ENCODE results near the gene ACTMAP.
A peak's percentile ranks its signal among the peaks of the same experiment; 100 is the strongest.

Gene ACTMAP

DNA sequence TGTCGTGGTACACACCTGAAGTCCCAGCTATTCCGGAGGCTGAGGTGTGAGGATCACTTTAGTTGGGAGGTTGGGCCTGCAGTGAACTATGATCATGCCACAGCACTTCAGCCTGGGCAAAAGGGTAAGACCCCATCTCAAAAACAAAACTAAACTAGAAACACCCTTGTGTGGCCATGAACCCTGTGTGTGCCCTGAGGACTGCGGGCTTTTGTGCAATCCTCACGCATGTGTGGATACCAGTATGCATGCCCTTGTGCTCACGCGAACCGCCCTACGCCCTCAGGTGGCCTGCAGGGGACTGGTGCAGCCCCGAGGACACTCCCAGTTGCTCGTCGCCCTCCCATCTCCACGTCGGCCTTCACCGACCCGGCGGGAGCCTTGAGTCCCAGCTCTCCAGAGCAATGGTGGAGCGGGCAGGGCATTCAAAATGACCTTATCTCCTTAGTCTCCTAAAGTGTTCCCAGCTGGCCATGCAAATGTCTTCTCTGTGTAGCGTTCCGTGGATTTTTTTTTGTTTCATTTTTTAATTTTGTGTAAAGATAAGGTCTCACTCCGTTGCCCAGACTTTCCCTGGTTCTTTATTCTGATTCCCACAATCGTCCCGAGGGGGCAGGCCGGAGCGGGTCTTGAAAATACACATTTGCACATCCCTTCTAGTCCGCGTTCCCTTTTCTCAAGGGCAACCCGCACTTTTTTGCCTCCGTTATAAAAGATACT, 47.8 kb upstream of the ACTMAP start:
- Histone ChIP-seq H3K9ac (peak overlapping the region; percentile 13; the same call in 1 of the 2 replicates), H2AFZ (ENCODE audit: low read depth) (peak overlapping the region; percentile 72; the same call in 1 of the 2 replicates)

GRCh38 chr19:40797166-40797962, 47.1 kb upstream of the ACTMAP start:
- peak overlapping the region; percentile 53; the same call in 1 of the 2 replicates for H3K4me2 ChIP-seq
- no peak overlapping the region for H3K4me3 ChIP-seq (IDR thresholded peaks at IDR 0.05; ENCODE audit: insufficient read depth, low read depth, low read length)
- no peaks in the 10 kb centered on the region for H4K20me1 ChIP-seq (ENCODE audit: insufficient read depth)
- no peak overlapping the region for H3K9ac ChIP-seq
- H3K79me2 ChIP-seq (ENCODE audit: insufficient read depth, low read depth), result peaks cover 11% of the 10 kb centered on the region
- no peaks in the 10 kb centered on the region for H3K27me3 ChIP-seq (ENCODE audit: insufficient read depth, low read depth)
- H3K27ac ChIP-seq, result no peak overlapping the region
- TF ChIP-seq, protein P1, sequence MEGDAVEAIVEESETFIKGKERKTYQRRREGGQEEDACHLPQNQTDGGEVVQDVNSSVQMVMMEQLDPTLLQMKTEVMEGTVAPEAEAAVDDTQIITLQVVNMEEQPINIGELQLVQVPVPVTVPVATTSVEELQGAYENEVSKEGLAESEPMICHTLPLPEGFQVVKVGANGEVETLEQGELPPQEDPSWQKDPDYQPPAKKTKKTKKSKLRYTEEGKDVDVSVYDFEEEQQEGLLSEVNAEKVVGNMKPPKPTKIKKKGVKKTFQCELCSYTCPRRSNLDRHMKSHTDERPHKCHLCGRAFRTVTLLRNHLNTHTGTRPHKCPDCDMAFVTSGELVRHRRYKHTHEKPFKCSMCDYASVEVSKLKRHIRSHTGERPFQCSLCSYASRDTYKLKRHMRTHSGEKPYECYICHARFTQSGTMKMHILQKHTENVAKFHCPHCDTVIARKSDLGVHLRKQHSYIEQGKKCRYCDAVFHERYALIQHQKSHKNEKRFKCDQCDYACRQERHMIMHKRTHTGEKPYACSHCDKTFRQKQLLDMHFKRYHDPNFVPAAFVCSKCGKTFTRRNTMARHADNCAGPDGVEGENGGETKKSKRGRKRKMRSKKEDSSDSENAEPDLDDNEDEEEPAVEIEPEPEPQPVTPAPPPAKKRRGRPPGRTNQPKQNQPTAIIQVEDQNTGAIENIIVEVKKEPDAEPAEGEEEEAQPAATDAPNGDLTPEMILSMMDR (conservative IDR thresholded peaks at IDR 0.05; ENCODE audit: low read depth, low read length), result no peak
- no peaks in the 10 kb centered on the region for H3K36me3 ChIP-seq (ENCODE audit: insufficient read depth)
- H3K4me1 ChIP-seq (ENCODE audit: low read depth, poor library complexity, severe bottlenecking), result peaks cover 18% of the 10 kb centered on the region
- H2AFZ ChIP-seq (ENCODE audit: low read depth), result no peak overlapping the region

More for the DNA sequence above, 47.8 kb upstream of the ACTMAP start:
- TF ChIP-seq, protein P1 (conservative IDR thresholded peaks at IDR 0.05; ENCODE audit: low read depth, low read length), result peak; percentile 44; the same call in 1 of the 2 replicates
- H3K4me3 ChIP-seq (IDR thresholded peaks at IDR 0.05; ENCODE audit: insufficient read depth, low read depth, low read length), result no peak overlapping the region
- no peaks in the 10 kb centered on the region for H3K36me3 ChIP-seq (ENCODE audit: insufficient read depth)
- H3K4me2 ChIP-seq, result peak overlapping the region; percentile 53; the same call in 1 of the 2 replicates
- peaks cover 26% of the 10 kb centered on the region for H3K4me1 ChIP-seq (ENCODE audit: low read depth, poor library complexity, severe bottlenecking)
- no peak overlapping the region for H3K27ac ChIP-seq
- H3K79me2 ChIP-seq (ENCODE audit: insufficient read depth, low read depth), result peaks cover 14% of the 10 kb centered on the region
- no peaks in the 10 kb centered on the region for H3K27me3 ChIP-seq (ENCODE audit: insufficient read depth, low read depth)
- 0 out of 2 replicates have a peak, but pooled peaks cover 3% of the 10 kb centered on the region for H4K20me1 ChIP-seq (ENCODE audit: insufficient read depth)

DNA sequence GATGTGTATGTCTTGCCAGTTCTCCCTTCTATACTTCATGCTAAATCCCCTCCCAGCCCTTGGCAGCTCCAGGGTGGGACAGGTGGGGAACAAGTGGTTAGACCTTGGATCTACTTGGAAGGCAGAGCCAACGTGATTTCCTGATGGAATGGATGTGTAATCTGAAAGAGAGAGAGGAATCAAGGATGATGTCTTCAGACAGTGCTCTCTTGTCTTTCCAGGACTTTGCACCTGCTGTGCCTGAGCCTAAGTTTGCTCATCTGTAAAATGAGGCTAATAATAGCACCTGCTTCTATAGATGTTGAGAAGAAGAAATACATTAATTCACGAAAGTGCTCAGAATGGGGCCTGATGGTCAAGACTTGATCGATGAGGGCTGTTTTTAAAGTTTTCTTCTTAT, 41.7 kb upstream of the ACTMAP start:
- Histone ChIP-seq H3K9ac (no peak overlapping the region), H3K27me3 (ENCODE audit: insufficient read depth, low read depth) (no peaks in the 10 kb centered on the region), H3K4me2 (no peak overlapping the region), H3K4me3 (IDR thresholded peaks at IDR 0.05; ENCODE audit: insufficient read depth, low read depth, low read length) (no peak overlapping the region), H2AFZ (ENCODE audit: low read depth) (no peak overlapping the region), H3K27ac (no peak overlapping the region), H3K36me3 (ENCODE audit: insufficient read depth) (no peaks in the 10 kb centered on the region), H3K4me1 (ENCODE audit: low read depth, poor library complexity, severe bottlenecking) (no peaks in the 10 kb centered on the region), H3K79me2 (ENCODE audit: insufficient read depth, low read depth) (no peaks in the 10 kb centered on the region), H4K20me1 (ENCODE audit: insufficient read depth) (no peaks in the 10 kb centered on the region)
- TF ChIP-seq, protein P1 (conservative IDR thresholded peaks at IDR 0.05; ENCODE audit: low read depth, low read length), result no peak

DNA sequence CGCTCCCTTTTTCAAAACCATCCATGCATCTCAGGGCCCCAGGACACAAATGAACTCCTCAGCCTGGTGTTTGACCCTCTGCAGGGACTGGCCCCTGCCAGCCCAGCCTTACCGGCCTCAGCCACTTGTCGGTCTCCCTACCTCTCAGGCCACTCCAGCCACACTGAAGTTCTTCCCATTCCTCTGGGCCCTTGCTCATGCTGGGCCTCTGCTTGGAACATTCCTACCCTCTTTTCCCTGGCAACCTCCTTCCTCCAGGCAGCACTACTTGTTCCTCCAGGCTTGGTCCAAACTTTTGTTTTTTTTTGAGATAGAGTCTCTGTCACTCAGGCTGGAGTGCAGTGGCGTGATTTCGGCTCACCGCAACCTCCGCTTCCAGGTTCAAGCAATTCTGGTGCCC, 41.1 kb upstream of the ACTMAP start:
- Histone ChIP-seq H4K20me1 (ENCODE audit: insufficient read depth) (no peaks in the 10 kb centered on the region), H3K4me2 (no peak overlapping the region), H3K79me2 (ENCODE audit: insufficient read depth, low read depth) (no peaks in the 10 kb centered on the region), H3K9ac (no peak overlapping the region), H3K27ac (no peak overlapping the region), H3K36me3 (ENCODE audit: insufficient read depth) (no peaks in the 10 kb centered on the region), H3K4me3 (IDR thresholded peaks at IDR 0.05; ENCODE audit: insufficient read depth, low read depth, low read length) (no peak overlapping the region), H3K4me1 (ENCODE audit: low read depth, poor library complexity, severe bottlenecking) (no peaks in the 10 kb centered on the region), H3K27me3 (ENCODE audit: insufficient read depth, low read depth) (no peaks in the 10 kb centered on the region), H2AFZ (ENCODE audit: low read depth) (no peak overlapping the region)
- TF ChIP-seq, protein P1 (conservative IDR thresholded peaks at IDR 0.05; ENCODE audit: low read depth, low read length), result no peak
